Kidney capillary endothelial cell (primary cell): ENCODE measurements around the gene GTF3C1.

Experiments
- DNase-seq: peaks from one replicate; pipeline ENCODE4 v3.0.0-alpha.2; 2018; ENCODE audit warnings: low spot score

GTF3C1 gene

GRCh38 chr16:27566417-27566816, 16.7 kb upstream of the GTF3C1 start:
- no peak for DNase-seq

- no peak for DNase-seq
Measured at GRCh38 chr16:27564224-27564623, 14.5 kb upstream of the GTF3C1 start.

- no peak for DNase-seq
Measured at GRCh38 chr16:27561216-27561615, 11.5 kb upstream of the GTF3C1 start.

- no peak for DNase-seq
Measured at GRCh38 chr16:27558932-27559331, 9.2 kb upstream of the GTF3C1 start.

- no peak for DNase-seq
Measured at GRCh38 chr16:27558434-27558833, 8.7 kb upstream of the GTF3C1 start.

GRCh38 chr16:27556471-27556870, 6.8 kb upstream of the GTF3C1 start:
- no peak for DNase-seq

GRCh38 chr16:27551036-27551435, 1.3 kb upstream of the GTF3C1 start:
- no peak for DNase-seq

- DNase-seq = no peak
Measured at GRCh38 chr16:27550582-27550920, 838 bp upstream of the GTF3C1 start.

GRCh38 chr16:27549464-27549745, 308 bp downstream of the GTF3C1 start:
- DNase-seq = no peak

GRCh38 chr16:27547851-27548250, 1.9 kb downstream of the GTF3C1 start:
- DNase-seq = no peak

GRCh38 chr16:27547134-27547533, 2.6 kb downstream of the GTF3C1 start:
- peak; percentile 26 for DNase-seq

GRCh38 chr16:27544671-27545070, 5.0 kb downstream of the GTF3C1 start:
- DNase-seq = no peak

GRCh38 chr16:27543801-27544200, 5.9 kb downstream of the GTF3C1 start:
- no peak for DNase-seq

GRCh38 chr16:27539636-27540035, 10.1 kb downstream of the GTF3C1 start:
- DNase-seq = no peak

GRCh38 chr16:27539120-27539519, 10.6 kb downstream of the GTF3C1 start:
- no peak for DNase-seq

- no peak for DNase-seq
Measured at GRCh38 chr16:27538528-27538927, 11.2 kb downstream of the GTF3C1 start.

- no peak for DNase-seq
Measured at GRCh38 chr16:27534256-27534655, 15.5 kb downstream of the GTF3C1 start.

GRCh38 chr16:27531826-27532800, 17.6 kb downstream of the GTF3C1 start:
- no peak for DNase-seq

- DNase-seq = no peak
Measured at GRCh38 chr16:27531186-27531585, 18.5 kb downstream of the GTF3C1 start.

- no peak for DNase-seq
Measured at GRCh38 chr16:27529962-27530361, 19.8 kb downstream of the GTF3C1 start.

- no peak for DNase-seq
Measured at GRCh38 chr16:27528294-27528693, 21.4 kb downstream of the GTF3C1 start.

- no peak for DNase-seq
Measured at GRCh38 chr16:27526180-27526579, 23.5 kb downstream of the GTF3C1 start.

- no peak for DNase-seq
Measured at GRCh38 chr16:27522173-27522707, 27.5 kb downstream of the GTF3C1 start.
